Measurements from ENCODE around the gene KCNJ1.
A peak's percentile ranks its signal among the peaks of the same experiment; 100 is the strongest.

The KCNJ1 gene

GRCh38 chr11:128845334-128845780 is 21.7 kb downstream of the KCNJ1 start:
- no peak overlapping the region for H3K4me3 Mint-ChIP-seq
- peak; percentile 28 for ATAC-seq (replicated peaks)
- H3K4me1 Mint-ChIP-seq (ENCODE audit: low read depth in 2 of 2) = peaks cover 18 to 20% of the 10 kb centered on the region in 2 donors
- H3K9me3 Mint-ChIP-seq = no peaks in the 10 kb centered on the region
- H3K27ac Mint-ChIP-seq = peak overlapping the region in 1 of 2 donors; percentile 65
- H3K27me3 Mint-ChIP-seq = no peaks in the 10 kb centered on the region
- no peak for DNase-seq
- peaks cover 8% of the 10 kb centered on the region for H3K36me3 Mint-ChIP-seq (ENCODE audit: insufficient read depth)

DNA sequence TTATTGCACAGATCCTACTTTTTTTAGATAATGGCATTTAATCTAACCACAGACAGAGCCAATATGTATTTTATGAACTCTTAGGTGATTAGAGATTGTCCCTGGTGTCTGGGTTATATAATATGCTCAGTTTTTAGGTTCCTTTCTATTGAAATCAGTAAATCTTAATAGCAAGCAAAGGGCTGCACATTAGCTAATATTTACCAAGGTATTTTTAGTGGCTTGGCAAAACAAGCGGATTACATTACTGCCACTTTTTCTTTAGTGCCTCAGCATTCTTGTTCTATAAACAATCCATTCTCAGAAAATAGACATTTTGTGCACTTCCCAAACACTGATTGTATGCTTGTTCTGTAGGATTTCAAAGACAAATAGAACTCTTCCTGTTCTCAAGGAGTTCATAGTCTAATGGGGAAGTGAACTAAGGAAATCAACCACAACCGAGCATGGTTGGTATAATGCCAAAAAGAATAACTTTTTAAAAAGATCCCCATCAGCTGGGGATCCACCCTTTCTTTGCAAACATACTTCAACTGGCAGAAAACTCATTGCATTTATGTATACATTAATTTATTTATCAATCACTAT is 23.8 kb downstream of the KCNJ1 start:
- peaks cover 16 to 27% of the 10 kb centered on the region in 2 donors for H3K4me1 Mint-ChIP-seq (ENCODE audit: low read depth in 2 of 2)
- no peak for DNase-seq
- H3K36me3 Mint-ChIP-seq (ENCODE audit: insufficient read depth) = peaks cover 4% of the 10 kb centered on the region
- peak overlapping the region in 1 of 2 donors; percentile 12 for H3K27ac Mint-ChIP-seq
- ATAC-seq (replicated peaks) = no peak
- H3K27me3 Mint-ChIP-seq = no peaks in the 10 kb centered on the region
- no peaks in the 10 kb centered on the region for H3K9me3 Mint-ChIP-seq
- H3K4me3 Mint-ChIP-seq = no peak overlapping the region

DNA sequence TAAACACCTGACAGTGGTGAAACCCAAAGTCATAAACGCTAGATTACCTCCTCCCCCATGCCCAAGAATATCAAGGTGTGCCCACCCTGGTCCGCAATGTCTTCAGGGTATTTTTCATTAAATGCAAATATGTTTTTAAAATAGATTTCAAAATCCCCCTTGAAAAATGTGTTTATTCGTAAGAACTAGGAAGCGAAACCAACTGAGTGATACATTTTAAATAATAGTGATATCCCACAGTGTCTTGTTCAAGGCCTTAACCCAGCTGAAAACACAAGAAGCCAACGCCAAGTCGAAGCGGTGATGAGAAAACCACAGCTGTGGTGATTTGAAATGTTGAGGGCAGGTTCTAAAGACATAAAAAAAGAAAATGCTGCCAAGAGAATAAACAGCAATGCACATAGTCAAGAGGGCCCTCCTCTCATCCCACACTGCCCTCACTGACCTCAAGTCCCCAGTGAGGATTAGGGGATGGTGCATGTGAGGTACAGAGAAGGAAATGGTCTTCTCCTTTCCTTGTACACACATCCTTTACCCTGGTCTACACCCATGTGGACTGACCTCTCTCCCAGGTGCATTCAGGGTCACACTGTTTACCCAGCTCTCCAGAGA is 25.5 kb downstream of the KCNJ1 start:
- DNase-seq (no peak), ATAC-seq (replicated peaks) (peak; percentile 58)
- no peaks in the 10 kb centered on the region for H3K9me3 Mint-ChIP-seq
- peak overlapping the region in 1 of 2 donors; percentile 46 for H3K4me3 Mint-ChIP-seq
- H3K27me3 Mint-ChIP-seq = no peaks in the 10 kb centered on the region
- H3K27ac Mint-ChIP-seq = peak overlapping the region; percentile 49 to 73
- peaks cover 29 to 35% of the 10 kb centered on the region in 2 donors for H3K4me1 Mint-ChIP-seq (ENCODE audit: low read depth in 2 of 2)
- peaks cover 4% of the 10 kb centered on the region for H3K36me3 Mint-ChIP-seq (ENCODE audit: insufficient read depth)

DNA sequence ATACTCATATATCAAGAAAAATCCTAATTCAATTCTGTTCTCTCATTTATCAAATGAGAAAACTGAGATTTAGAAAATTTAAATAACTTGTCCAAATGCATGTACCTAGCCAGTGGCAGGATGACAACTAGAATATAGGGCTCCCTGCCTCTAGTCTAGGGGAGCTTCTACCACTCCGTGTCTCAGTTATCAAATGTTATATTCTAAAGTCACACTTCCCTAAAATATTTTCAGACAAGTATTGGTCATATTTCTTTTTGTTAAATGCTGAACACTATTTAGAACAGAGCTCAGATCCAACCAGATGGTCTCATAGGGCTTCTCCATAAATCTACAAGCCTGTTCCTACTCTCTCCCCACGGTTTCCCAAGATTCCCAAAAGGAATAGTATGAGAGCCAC is 26.3 kb downstream of the KCNJ1 start:
- Mint-ChIP-seq H3K27ac (no peak overlapping the region), H3K27me3 (no peaks in the 10 kb centered on the region), H3K9me3 (no peaks in the 10 kb centered on the region), H3K4me1 (ENCODE audit: low read depth in 2 of 2) (peaks cover 29 to 34% of the 10 kb centered on the region in 2 donors), H3K4me3 (no peak overlapping the region), H3K36me3 (ENCODE audit: insufficient read depth) (peaks cover 1% of the 10 kb centered on the region)
- ATAC-seq (replicated peaks) (no peak), DNase-seq (no peak)

- H3K9me3 Mint-ChIP-seq = no peaks in the 10 kb centered on the region
- no peak overlapping the region for H3K27ac Mint-ChIP-seq
- peak overlapping the region in 1 of 2 donors; percentile 12 for H3K4me3 Mint-ChIP-seq
- peak; percentile 70 for ATAC-seq (replicated peaks)
- no peaks in the 10 kb centered on the region for H3K27me3 Mint-ChIP-seq
- H3K36me3 Mint-ChIP-seq (ENCODE audit: insufficient read depth) = no peaks in the 10 kb centered on the region
- no peak for DNase-seq
- H3K4me1 Mint-ChIP-seq (ENCODE audit: low read depth in 2 of 2) = peaks cover 23 to 29% of the 10 kb centered on the region in 2 donors
These were observed 27.0 kb downstream of the KCNJ1 start for GRCh38 chr11:128840137-128840536.

- ATAC-seq (replicated peaks) (no peak), DNase-seq (no peak)
- peak overlapping the region in 1 of 2 donors; percentile 1 for H3K27ac Mint-ChIP-seq
- H3K4me3 Mint-ChIP-seq = no peak overlapping the region
- H3K36me3 Mint-ChIP-seq (ENCODE audit: insufficient read depth) = peaks cover 2% of the 10 kb centered on the region
- peaks cover 21 to 26% of the 10 kb centered on the region in 2 donors for H3K4me1 Mint-ChIP-seq (ENCODE audit: low read depth in 2 of 2)
- H3K9me3 Mint-ChIP-seq = no peaks in the 10 kb centered on the region
- H3K27me3 Mint-ChIP-seq = no peaks in the 10 kb centered on the region
These were observed 28.0 kb downstream of the KCNJ1 start for GRCh38 chr11:128839081-128839480.

GRCh38 chr11:128837627-128838026 is 29.5 kb downstream of the KCNJ1 start:
- ATAC-seq (replicated peaks) (peak; percentile 61), DNase-seq (no peak)
- H3K36me3 Mint-ChIP-seq (ENCODE audit: insufficient read depth) = peaks cover 2% of the 10 kb centered on the region
- H3K27ac Mint-ChIP-seq = no peak overlapping the region
- peak overlapping the region in 1 of 2 donors; percentile 10 for H3K4me3 Mint-ChIP-seq
- no peaks in the 10 kb centered on the region for H3K27me3 Mint-ChIP-seq
- peaks cover 21 to 28% of the 10 kb centered on the region in 2 donors for H3K4me1 Mint-ChIP-seq (ENCODE audit: low read depth in 2 of 2)
- H3K9me3 Mint-ChIP-seq = no peaks in the 10 kb centered on the region

DNA sequence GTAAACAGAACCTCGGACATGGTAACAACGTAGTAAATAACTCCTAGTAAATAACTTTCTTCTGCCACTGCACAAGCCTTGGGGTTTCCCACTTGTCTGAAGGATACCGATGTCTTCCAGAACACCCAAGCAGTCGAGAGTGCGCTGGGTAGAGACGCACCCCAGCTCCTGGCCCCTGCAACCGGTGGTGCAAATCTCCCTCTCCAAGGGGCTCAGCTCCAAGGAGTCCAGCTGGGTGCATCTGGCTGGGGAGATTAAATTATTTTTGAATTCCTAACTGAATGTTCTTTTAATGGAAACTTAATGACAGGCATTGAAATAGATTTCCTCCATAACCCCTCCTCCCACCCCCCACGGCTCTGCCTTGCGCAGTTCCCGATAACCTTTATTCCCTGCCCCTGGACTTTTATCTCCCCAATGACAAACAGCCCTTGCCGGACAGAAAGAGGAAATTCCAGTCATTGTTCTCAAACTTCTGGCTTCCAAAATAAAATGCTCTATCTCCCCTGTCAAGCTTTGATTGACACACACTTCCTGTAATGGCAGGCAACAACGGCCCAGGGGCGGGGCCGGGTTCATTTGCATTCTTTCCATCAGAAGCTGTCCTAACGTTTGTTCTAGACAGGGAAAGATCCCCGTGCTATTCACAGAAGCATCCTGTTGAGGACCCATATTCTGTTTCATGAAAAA is 31.2 kb downstream of the KCNJ1 start:
- H3K27ac Mint-ChIP-seq = no peak overlapping the region
- H3K27me3 Mint-ChIP-seq = no peaks in the 10 kb centered on the region
- no peak for ATAC-seq (replicated peaks)
- H3K4me3 Mint-ChIP-seq = no peak overlapping the region
- no peaks in the 10 kb centered on the region for H3K9me3 Mint-ChIP-seq
- H3K4me1 Mint-ChIP-seq (ENCODE audit: low read depth in 2 of 2) = peaks cover 21 to 28% of the 10 kb centered on the region in 2 donors
- no peak for DNase-seq
- H3K36me3 Mint-ChIP-seq (ENCODE audit: insufficient read depth) = peaks cover 2% of the 10 kb centered on the region

DNA sequence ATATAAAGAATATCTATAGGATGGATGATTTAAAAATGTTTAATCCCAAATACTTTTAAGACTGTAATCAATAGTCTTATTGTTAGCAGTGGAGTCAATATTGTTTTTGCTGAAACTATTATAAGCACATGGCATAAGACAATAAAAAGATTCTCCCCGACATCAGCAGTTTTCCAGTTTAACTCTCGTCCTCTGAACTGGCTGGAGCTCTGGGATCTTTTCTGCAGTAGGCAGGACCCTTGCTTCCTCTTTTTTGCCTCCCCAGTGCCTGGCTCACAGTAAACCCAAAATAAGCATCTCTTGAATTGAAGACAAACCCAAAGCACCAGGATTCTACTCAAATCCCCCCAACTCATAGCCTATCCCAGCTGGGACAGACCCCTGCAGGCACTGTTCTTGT is 32.9 kb downstream of the KCNJ1 start:
- Mint-ChIP-seq H3K4me1 (ENCODE audit: low read depth in 2 of 2) (peaks cover 27 to 33% of the 10 kb centered on the region in 2 donors), H3K27me3 (no peaks in the 10 kb centered on the region), H3K27ac (no peak overlapping the region), H3K4me3 (no peak overlapping the region), H3K36me3 (ENCODE audit: insufficient read depth) (peaks cover 2% of the 10 kb centered on the region), H3K9me3 (no peaks in the 10 kb centered on the region)
- ATAC-seq (replicated peaks) = no peak
- no peak for DNase-seq

DNA sequence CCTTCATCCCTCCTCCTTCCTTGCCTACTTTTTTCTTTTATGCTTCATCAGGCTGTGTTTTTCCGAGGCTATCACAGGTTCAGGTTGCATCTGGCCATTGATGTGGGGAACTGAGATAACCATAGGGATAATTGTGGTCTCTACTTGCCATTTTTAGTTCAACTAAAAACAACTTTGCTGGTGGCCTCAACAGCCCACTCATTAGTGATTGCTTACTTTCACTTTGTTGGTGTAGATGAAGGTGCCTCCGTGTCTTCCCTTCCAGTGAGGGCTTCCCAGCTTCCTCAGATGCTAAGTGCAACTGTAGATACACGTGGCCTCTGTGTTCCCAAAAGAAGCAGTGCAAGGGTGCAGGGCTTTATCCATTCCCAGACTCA is 35.0 kb downstream of the KCNJ1 start:
- Mint-ChIP-seq H3K27ac (peak overlapping the region in 1 of 2 donors; percentile 38), H3K9me3 (no peaks in the 10 kb centered on the region), H3K4me3 (no peak overlapping the region), H3K27me3 (no peaks in the 10 kb centered on the region), H3K36me3 (ENCODE audit: insufficient read depth) (peaks cover 2% of the 10 kb centered on the region), H3K4me1 (ENCODE audit: low read depth in 2 of 2) (peaks cover 20 to 21% of the 10 kb centered on the region in 2 donors)
- ATAC-seq (replicated peaks) (no peak), DNase-seq (no peak)

DNA sequence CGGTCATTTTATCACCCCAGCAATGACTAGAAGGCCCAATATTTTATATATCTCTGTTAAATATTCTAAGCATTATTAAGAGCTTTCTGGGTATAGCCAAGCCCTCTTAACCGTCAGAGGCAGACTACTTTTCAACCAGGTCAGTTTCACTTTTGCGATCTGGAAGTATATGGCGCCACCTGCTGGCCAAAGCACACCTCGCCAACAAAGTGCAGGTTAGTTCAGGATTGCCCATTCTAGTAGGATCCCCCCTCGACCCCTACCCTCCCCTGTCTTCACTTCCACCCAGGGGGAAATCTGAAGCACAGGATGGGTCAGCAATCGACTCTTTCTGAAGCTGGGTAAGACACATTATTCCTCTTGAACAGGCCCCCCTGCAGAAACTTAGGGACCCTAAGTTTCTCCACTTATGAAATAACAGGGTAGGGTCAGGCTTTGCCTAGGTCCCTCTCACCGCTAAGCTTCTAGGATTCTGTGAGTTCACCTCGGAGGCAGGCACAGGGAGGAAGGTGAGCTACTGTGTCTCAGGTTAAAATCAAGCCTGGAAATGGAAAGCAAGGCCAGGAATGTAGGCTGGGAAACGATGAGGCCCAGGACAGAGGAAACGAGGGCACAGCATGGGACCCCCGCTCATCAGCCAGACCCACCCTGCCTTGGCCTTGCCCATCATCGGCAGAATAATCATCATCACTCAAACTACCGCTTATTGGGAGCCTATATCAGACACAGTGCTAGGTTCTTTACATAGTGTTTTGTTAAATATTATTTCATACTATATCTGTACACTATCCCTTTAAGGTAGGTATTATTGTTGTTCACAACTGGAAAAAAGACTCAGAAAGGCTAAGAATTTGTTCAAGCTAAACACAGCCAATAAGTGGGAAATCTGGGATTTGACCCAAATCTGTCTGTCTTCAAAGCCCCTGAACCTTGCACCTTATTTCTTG is 35.6 kb downstream of the KCNJ1 start:
- Mint-ChIP-seq H3K4me1 (ENCODE audit: low read depth in 2 of 2) (peaks cover 19 to 20% of the 10 kb centered on the region in 2 donors), H3K27me3 (no peaks in the 10 kb centered on the region), H3K9me3 (no peaks in the 10 kb centered on the region), H3K4me3 (peak overlapping the region; percentile 70 to 78), H3K36me3 (ENCODE audit: insufficient read depth) (peaks cover 2% of the 10 kb centered on the region), H3K27ac (peak overlapping the region; percentile 93 to 95)
- peak; percentile 82 to 87 (median 85) for DNase-seq
- ATAC-seq (replicated peaks) = peak; percentile 66

- Mint-ChIP-seq H3K27ac (peak overlapping the region; percentile 93 to 95), H3K4me1 (ENCODE audit: low read depth in 2 of 2) (peaks cover 19 to 20% of the 10 kb centered on the region in 2 donors), H3K9me3 (no peaks in the 10 kb centered on the region), H3K36me3 (ENCODE audit: insufficient read depth) (peaks cover 2% of the 10 kb centered on the region), H3K4me3 (peak overlapping the region; percentile 70 to 78), H3K27me3 (no peaks in the 10 kb centered on the region)
- DNase-seq (peak; percentile 24 to 35 (median 25)), ATAC-seq (replicated peaks) (peak; percentile 81)
These were observed 36.6 kb downstream of the KCNJ1 start for GRCh38 chr11:128830290-128831173.
